A549 (cell line): Measurements from ENCODE around the gene KYNU.

Experiments used
- CTCF ChIP-seq: fragments of >200 bp; sonication (Bioruptor Twin); formaldehyde crosslinking; IDR thresholded peaks from 3 replicates; pipeline ENCODE4 v1.5.1; 2016
- HDAC2 ChIP-seq: fragments of 200-600 bp; sonication (generic); IDR thresholded peaks from 2 replicates; pipeline ENCODE4 v1.6.1; 2016
- HOXB13 ChIP-seq: fragments of 250-450 bp; sonication (Bioruptor Pico); IDR thresholded peaks from 2 replicates; pipeline ENCODE4 v1.5.0; 2020; ENCODE audit warnings: low read depth, mild to moderate bottlenecking, moderate library complexity
- MAZ ChIP-seq: fragments of 150-350 bp; IDR thresholded peaks from 2 replicates; pipeline ENCODE4 v1.6.1; 2014; ENCODE audit warnings: antibody characterized with exemption, low read depth, low read length, borderline replicate concordance
- NFE2L2 ChIP-seq: fragments of 150-350 bp; conservative IDR thresholded peaks from 2 replicates; pipeline ENCODE4 v1.6.1; 2014; ENCODE audit warnings: low read length
- PBX3 ChIP-seq: IDR thresholded peaks from 2 replicates; pipeline ENCODE4 v1.6.1; 2012
- PHF8 ChIP-seq: fragments of 200-600 bp; sonication (generic); IDR thresholded peaks from 2 replicates; pipeline ENCODE4 v1.6.1; 2016; ENCODE audit warnings: low read depth, mild to moderate bottlenecking, antibody characterized with exemption, moderate library complexity, borderline replicate concordance
- POLR2A ChIP-seq: IDR thresholded peaks from 2 replicates; pipeline ENCODE4 v1.6.1; 2012; ENCODE audit warnings: mild to moderate bottlenecking, low read length
- RFX5 ChIP-seq: fragments of 450-650 bp; IDR thresholded peaks from 2 replicates; pipeline ENCODE4 v1.7.1; 2014; ENCODE audit warnings: antibody characterized with exemption, mild to moderate bottlenecking, moderate library complexity
- RNF2 ChIP-seq: fragments of 200-600 bp; sonication (generic); IDR thresholded peaks from 2 replicates; pipeline ENCODE4 v1.6.1; 2016; ENCODE audit warnings: low read depth, mild to moderate bottlenecking, antibody characterized with exemption, moderate library complexity, borderline replicate concordance
- ZSCAN20 ChIP-seq: fragments of 250-450 bp; sonication (Bioruptor Pico); IDR thresholded peaks from 2 replicates; pipeline ENCODE4 v1.8.0; 2022; ENCODE audit warnings: mild to moderate bottlenecking, moderate library complexity
- TF ChIP-seq, protein P1 (sequence below): fragments of 250-450 bp; sonication (Bioruptor Pico); IDR thresholded peaks from 2 replicates; pipeline ENCODE4 v1.5.0; 2021; ENCODE audit warnings: mild to moderate bottlenecking, moderate library complexity, borderline replicate concordance
- TF ChIP-seq, protein P2 (sequence below): fragments of 200-600 bp; sonication (generic); IDR thresholded peaks from 2 replicates; pipeline ENCODE4 v1.6.1; 2016; ENCODE audit warnings: antibody characterized with exemption, mild to moderate bottlenecking, moderate library complexity

GRCh38 chr2:143001501-143001900 is 124.0 kb downstream of the KYNU start:
- TF ChIP-seq CTCF, result no peak
- no peak for TF ChIP-seq PHF8
- no peak for TF ChIP-seq RFX5
- no peak for TF ChIP-seq MAZ
- TF ChIP-seq HOXB13 (CRISPR knock-in tag), result no peak
- TF ChIP-seq HDAC2, result no peak
- TF ChIP-seq, protein P1, sequence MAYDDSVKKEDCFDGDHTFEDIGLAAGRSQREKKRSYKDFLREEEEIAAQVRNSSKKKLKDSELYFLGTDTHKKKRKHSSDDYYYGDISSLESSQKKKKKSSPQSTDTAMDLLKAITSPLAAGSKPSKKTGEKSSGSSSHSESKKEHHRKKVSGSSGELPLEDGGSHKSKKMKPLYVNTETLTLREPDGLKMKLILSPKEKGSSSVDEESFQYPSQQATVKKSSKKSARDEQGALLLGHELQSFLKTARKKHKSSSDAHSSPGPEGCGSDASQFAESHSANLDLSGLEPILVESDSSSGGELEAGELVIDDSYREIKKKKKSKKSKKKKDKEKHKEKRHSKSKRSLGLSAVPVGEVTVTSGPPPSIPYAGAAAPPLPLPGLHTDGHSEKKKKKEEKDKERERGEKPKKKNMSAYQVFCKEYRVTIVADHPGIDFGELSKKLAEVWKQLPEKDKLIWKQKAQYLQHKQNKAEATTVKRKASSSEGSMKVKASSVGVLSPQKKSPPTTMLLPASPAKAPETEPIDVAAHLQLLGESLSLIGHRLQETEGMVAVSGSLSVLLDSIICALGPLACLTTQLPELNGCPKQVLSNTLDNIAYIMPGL (CRISPR knock-in tag), result no peak
- TF ChIP-seq NFE2L2, result no peak
- TF ChIP-seq PBX3, result no peak
- TF ChIP-seq, protein P2, sequence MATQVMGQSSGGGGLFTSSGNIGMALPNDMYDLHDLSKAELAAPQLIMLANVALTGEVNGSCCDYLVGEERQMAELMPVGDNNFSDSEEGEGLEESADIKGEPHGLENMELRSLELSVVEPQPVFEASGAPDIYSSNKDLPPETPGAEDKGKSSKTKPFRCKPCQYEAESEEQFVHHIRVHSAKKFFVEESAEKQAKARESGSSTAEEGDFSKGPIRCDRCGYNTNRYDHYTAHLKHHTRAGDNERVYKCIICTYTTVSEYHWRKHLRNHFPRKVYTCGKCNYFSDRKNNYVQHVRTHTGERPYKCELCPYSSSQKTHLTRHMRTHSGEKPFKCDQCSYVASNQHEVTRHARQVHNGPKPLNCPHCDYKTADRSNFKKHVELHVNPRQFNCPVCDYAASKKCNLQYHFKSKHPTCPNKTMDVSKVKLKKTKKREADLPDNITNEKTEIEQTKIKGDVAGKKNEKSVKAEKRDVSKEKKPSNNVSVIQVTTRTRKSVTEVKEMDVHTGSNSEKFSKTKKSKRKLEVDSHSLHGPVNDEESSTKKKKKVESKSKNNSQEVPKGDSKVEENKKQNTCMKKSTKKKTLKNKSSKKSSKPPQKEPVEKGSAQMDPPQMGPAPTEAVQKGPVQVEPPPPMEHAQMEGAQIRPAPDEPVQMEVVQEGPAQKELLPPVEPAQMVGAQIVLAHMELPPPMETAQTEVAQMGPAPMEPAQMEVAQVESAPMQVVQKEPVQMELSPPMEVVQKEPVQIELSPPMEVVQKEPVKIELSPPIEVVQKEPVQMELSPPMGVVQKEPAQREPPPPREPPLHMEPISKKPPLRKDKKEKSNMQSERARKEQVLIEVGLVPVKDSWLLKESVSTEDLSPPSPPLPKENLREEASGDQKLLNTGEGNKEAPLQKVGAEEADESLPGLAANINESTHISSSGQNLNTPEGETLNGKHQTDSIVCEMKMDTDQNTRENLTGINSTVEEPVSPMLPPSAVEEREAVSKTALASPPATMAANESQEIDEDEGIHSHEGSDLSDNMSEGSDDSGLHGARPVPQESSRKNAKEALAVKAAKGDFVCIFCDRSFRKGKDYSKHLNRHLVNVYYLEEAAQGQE, result no peak
- TF ChIP-seq ZSCAN20 (CRISPR knock-in tag), result no peak
- no peak for TF ChIP-seq POLR2A
- TF ChIP-seq RNF2, result no peak
